HCT116 (cell line): Measurements from ENCODE around the gene KSR2.

Experiments used
- CEBPB ChIP-seq: IDR thresholded peaks from 2 replicates; pipeline ENCODE4 v1.6.1; 2012; ENCODE audit warnings: low read depth
- CTCF ChIP-seq, 3 experiments: fragments of 200-600 bp in 1 of 3; sonication (generic) in 1 of 3; IDR thresholded peaks in 2 of 3; conservative IDR thresholded peaks in 1 of 3; 2 replicates each; pipeline ENCODE4 v1.5.1; 2012 to 2017; ENCODE audit warnings: low read depth in 2 of 3, low read length in 2 of 3, antibody characterized with exemption in 1 of 3, borderline replicate concordance in 1 of 3, control low read depth in 1 of 3, mild to moderate bottlenecking in 1 of 3, mixed read lengths in 1 of 3, mixed run types in 1 of 3, moderate library complexity in 1 of 3; ENCODE audit not compliant: insufficient read depth in 1 of 3
- EGR1 ChIP-seq: IDR thresholded peaks from 2 replicates; pipeline ENCODE4 v1.6.1; 2012; ENCODE audit warnings: low read depth
- ELF1 ChIP-seq: IDR thresholded peaks from 2 replicates; pipeline ENCODE4 v1.6.1; 2012; ENCODE audit warnings: low read depth, borderline replicate concordance
- POLR2A ChIP-seq: IDR thresholded peaks from 2 replicates; pipeline ENCODE4 v1.7.0; 2011; ENCODE audit warnings: borderline replicate concordance; ENCODE audit not compliant: insufficient read depth, insufficient read length; ENCODE audit errors: extremely low read depth
- POLR2AphosphoS5 ChIP-seq: IDR thresholded peaks from 2 replicates; pipeline ENCODE4 v1.6.1; 2011; ENCODE audit warnings: mild to moderate bottlenecking, low read depth, low read length, moderate library complexity
- YY1 ChIP-seq: IDR thresholded peaks from 2 replicates; pipeline ENCODE4 v1.6.1; 2011; ENCODE audit warnings: low read length, low read depth, moderate library complexity, mild to moderate bottlenecking; ENCODE audit not compliant: insufficient replicate concordance; ENCODE audit errors: extremely low read depth

DNA sequence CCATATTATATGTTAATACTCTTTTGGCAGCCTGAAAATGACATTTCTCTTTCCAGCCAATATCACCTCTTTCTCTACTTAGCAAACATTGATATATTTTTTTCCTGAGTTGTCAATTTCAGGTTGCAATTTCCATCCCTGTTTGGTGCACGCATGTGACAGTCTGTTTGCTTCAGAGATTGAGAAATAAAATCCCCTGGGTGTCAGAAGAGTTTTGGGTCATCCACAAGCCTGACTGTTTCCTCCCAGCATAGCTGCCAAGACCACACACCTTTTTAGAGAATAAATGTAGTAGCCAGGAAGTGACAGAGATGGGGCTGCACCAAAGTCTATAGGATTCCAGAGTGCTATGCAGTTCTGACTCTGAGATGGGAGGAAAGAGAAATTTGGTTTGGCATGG is 462.5 kb downstream of the KSR2 start:
- TF ChIP-seq CEBPB (no peak), CTCF (IDR thresholded peaks at IDR 0.05 in 2 of 3, conservative IDR thresholded peaks at IDR 0.05 in 1 of 3; ENCODE audit: borderline replicate concordance in 1 of 3, insufficient read depth in 1 of 3, low read depth in 2 of 3, low read length in 2 of 3) (no peak), YY1 (no peak), POLR2AphosphoS5 (no peak), ELF1 (no peak), POLR2A (no peak), EGR1 (no peak)
